Tibial artery (tissue), 4 donors: ENCODE results near the gene TMEM167A.

Experiments used
- DNase-seq, 2 donors: peaks; one replicate each; pipeline ENCODE4 v3.0.0-alpha.2; 2019
- H3K27ac ChIP-seq, 2 donors: fragments of 200-600 bp; sonication (generic) in 1 of 2; 1 replicate in 1 of 2; 2 replicates in 1 of 2; pipeline ENCODE4 v1.5.1; 2018 to 2019; ENCODE audit warnings: mild to moderate bottlenecking in 1 of 2
- H3K27me3 ChIP-seq, 2 donors: fragments of 200-600 bp; sonication (generic) in 1 of 2; one replicate each; pipeline versions ENCODE4 v1.5.1 to v1.6.0; 2016 to 2019
- H3K36me3 ChIP-seq, 3 donors: fragments of 200-600 bp; sonication (generic) in 2 of 3; one replicate each; pipeline ENCODE4 v1.5.1; 2016 to 2019; ENCODE audit warnings: mild to moderate bottlenecking in 2 of 3
- H3K4me1 ChIP-seq, 4 donors: fragments of 200-600 bp; sonication (generic) in 2 of 4; 1 replicate in 3 of 4; 2 replicates in 1 of 4; pipeline ENCODE4 v1.5.1; 2016 to 2019
- H3K4me3 ChIP-seq, 2 donors: fragments of 200-600 bp; sonication (generic) in 1 of 2; 1 replicate in 1 of 2; 2 replicates in 1 of 2; pipeline ENCODE4 v1.5.1; 2018 to 2019; ENCODE audit warnings: mild to moderate bottlenecking in 2 of 2
- H3K9me3 ChIP-seq, 3 donors: fragments of 200-600 bp; sonication (generic) in 1 of 3; one replicate each; pipeline ENCODE4 v1.5.1; 2016 to 2019
- intact Hi-C: fragments of 100-400 bp; cut with DNase I; formaldehyde crosslinking; loops from one replicate; pipeline ENCODE4 v1.15.0; 2023; ENCODE audit warnings: low total_unique reads
- TF ChIP-seq, protein P1 (sequence below), 2 experiments: fragments of 200-600 bp in 1 of 2; fragments of 450-650 bp in 1 of 2; IDR thresholded peaks; one replicate each; pipeline ENCODE4 v1.5.1; 2017 to 2019; ENCODE audit warnings: antibody characterized with exemption in 2 of 2, mild to moderate bottlenecking in 1 of 2, moderate library complexity in 1 of 2

The TMEM167A gene

GRCh38 chr5:83036991-83037575, 40.1 kb downstream of the TMEM167A start:
- peaks cover 0 to 8% (median 3%) of the 10 kb centered on the region in 4 donors for H3K4me1 ChIP-seq
- TF ChIP-seq, protein P1, sequence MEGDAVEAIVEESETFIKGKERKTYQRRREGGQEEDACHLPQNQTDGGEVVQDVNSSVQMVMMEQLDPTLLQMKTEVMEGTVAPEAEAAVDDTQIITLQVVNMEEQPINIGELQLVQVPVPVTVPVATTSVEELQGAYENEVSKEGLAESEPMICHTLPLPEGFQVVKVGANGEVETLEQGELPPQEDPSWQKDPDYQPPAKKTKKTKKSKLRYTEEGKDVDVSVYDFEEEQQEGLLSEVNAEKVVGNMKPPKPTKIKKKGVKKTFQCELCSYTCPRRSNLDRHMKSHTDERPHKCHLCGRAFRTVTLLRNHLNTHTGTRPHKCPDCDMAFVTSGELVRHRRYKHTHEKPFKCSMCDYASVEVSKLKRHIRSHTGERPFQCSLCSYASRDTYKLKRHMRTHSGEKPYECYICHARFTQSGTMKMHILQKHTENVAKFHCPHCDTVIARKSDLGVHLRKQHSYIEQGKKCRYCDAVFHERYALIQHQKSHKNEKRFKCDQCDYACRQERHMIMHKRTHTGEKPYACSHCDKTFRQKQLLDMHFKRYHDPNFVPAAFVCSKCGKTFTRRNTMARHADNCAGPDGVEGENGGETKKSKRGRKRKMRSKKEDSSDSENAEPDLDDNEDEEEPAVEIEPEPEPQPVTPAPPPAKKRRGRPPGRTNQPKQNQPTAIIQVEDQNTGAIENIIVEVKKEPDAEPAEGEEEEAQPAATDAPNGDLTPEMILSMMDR (IDR thresholded peaks at IDR 0.05) = no peak
- intact Hi-C loops = no loop called here
- no peaks in the 10 kb centered on the region for H3K36me3 ChIP-seq
- DNase-seq = no peak
- H3K4me3 ChIP-seq = no peak overlapping the region
- H3K27ac ChIP-seq = no peak overlapping the region
- H3K9me3 ChIP-seq = no peaks in the 10 kb centered on the region
- no peaks in the 10 kb centered on the region for H3K27me3 ChIP-seq

DNA sequence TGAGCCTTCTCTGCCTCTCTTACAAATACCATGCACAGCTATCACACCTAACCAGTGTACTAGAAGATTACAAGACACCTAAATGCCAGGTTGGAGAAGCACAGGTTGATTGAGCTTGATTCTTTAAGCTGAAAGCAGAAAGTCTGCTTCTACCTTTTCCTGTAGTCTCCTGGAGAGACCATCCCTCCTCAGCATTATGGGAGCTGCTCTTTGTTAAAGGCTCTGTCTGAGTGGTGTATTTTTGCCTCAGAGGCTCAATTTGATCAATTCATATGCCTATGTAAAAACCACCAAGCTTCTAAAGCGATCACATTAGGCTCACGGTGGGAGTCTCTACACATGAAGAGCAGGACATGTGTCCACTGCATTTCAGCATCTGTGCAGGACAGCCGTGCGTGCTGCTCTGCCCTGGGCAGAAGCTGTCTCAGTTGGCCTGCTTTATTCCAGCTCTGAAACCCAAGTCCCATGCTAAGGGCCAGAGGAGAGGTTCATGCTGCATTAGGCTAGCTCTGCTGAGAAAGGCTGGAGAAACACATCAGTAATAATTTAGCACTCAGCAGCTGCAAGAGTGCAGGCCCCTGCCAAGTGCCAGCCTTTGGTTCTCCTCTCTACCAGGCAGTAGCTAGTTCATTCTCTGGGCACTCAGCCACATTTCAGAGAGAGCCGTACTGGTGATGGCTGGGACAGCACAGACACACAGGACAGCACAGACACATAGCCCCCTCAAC, 41.7 kb downstream of the TMEM167A start:
- Histone ChIP-seq H3K36me3 (no peaks in the 10 kb centered on the region), H3K9me3 (no peaks in the 10 kb centered on the region), H3K4me3 (no peak overlapping the region), H3K27me3 (no peaks in the 10 kb centered on the region), H3K27ac (no peak overlapping the region), H3K4me1 (peaks cover 0 to 8% (median 3%) of the 10 kb centered on the region in 4 donors)
- intact Hi-C loops = no loop called here
- TF ChIP-seq, protein P1 (IDR thresholded peaks at IDR 0.05) = no peak
- DNase-seq = peak in 1 of 2 donors; percentile 64

GRCh38 chr5:83034528-83035207, 42.5 kb downstream of the TMEM167A start:
- Histone ChIP-seq H3K27me3 (no peaks in the 10 kb centered on the region), H3K4me1 (peaks cover 0 to 8% (median 3%) of the 10 kb centered on the region in 4 donors), H3K36me3 (no peaks in the 10 kb centered on the region), H3K27ac (no peak overlapping the region), H3K9me3 (no peaks in the 10 kb centered on the region), H3K4me3 (no peak overlapping the region)
- DNase-seq = no peak
- TF ChIP-seq, protein P1 (IDR thresholded peaks at IDR 0.05) = no peak
- intact Hi-C loops = no loop called here

DNA sequence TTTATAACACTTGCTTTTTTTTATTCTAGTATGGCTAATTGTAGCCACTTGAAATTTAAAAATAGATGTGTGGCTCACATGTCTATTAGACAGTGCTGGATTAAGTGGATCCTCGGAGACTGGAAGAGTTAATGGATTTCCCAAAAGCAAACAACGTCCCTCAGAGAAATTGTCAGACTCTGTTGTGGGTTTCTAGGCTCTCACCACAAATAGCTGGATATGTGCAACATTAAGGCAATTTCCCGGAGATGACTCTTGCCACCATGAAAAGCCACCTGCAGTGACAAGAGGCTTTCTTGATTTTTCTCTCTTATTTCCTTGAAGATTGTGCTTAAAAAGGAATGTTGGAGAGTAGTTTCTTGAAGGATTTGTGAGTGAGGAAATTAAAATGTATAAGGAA, 43.2 kb downstream of the TMEM167A start:
- intact Hi-C loops = no loop called here
- TF ChIP-seq, protein P1 (IDR thresholded peaks at IDR 0.05) = no peak
- no peaks in the 10 kb centered on the region for H3K27me3 ChIP-seq
- DNase-seq = no peak
- H3K4me1 ChIP-seq = peaks cover 0 to 8% (median 3%) of the 10 kb centered on the region in 4 donors
- no peak overlapping the region for H3K4me3 ChIP-seq
- H3K27ac ChIP-seq = no peak overlapping the region
- no peaks in the 10 kb centered on the region for H3K9me3 ChIP-seq
- no peaks in the 10 kb centered on the region for H3K36me3 ChIP-seq

DNA sequence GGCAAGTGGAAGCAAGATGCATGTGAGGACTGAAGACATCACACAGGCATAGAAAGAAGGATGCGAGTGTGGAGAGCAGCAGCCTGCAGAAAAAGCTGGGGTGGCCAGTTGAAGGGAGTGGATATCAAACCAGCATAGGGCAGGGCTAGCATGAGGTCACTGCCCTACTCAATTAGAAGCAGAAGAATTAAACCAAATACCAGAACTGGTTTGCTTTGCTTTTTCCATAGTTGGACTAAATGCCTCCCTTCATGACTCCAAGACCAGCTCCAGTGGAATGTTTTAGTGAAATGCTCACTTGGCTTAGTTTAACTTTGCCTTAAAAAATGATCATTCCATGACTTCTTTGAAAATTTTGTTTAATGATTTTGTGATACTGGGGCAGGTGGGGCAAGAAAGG, 45.8 kb downstream of the TMEM167A start:
- H3K27me3 ChIP-seq = no peaks in the 10 kb centered on the region
- H3K9me3 ChIP-seq = no peaks in the 10 kb centered on the region
- no peak for DNase-seq
- H3K36me3 ChIP-seq = no peaks in the 10 kb centered on the region
- H3K4me1 ChIP-seq = peaks cover 0 to 8% (median 3%) of the 10 kb centered on the region in 4 donors
- no peak overlapping the region for H3K4me3 ChIP-seq
- TF ChIP-seq, protein P1 (IDR thresholded peaks at IDR 0.05) = no peak
- intact Hi-C loops = no loop called here
- H3K27ac ChIP-seq = no peak overlapping the region
